DND-41 (cell line): Measurements from ENCODE around the gene TAF11L4.
"Not testable (repeated sequence)": the region's sequence is repeated elsewhere in the genome, so short reads cannot be mapped to it uniquely, and the experiment has no call there.

Source experiments
- CTCF ChIP-seq: IDR thresholded peaks from 2 replicates; pipeline ENCODE4 v1.5.1; 2012; ENCODE audit warnings: borderline replicate concordance, low read length, moderate library complexity, mild to moderate bottlenecking; ENCODE audit not compliant: poor library complexity, severe bottlenecking; ENCODE audit errors: extremely low read depth
- EZH2 ChIP-seq: IDR thresholded peaks from 3 replicates; pipeline ENCODE4 v1.6.1; 2012; ENCODE audit warnings: borderline replicate concordance, low read depth, mild to moderate bottlenecking, moderate library complexity, low read length, inconsistent platforms; ENCODE audit not compliant: severe bottlenecking

GRCh38 chr5:17491257-17491656, 30.3 kb upstream of the TAF11L4 start:
- TF ChIP-seq CTCF, EZH2: not testable (repeated sequence)
